ENCODE data around the gene RNF141. TPM values are rescaled to one million over a fixed set of nuclear protein-coding genes. Genes with fewer than 3 reads are reported as not detected.

The RNF141 gene
- total and polyA plus RNA-seq, 2 of the 13 experiments (the other 11 are each of a cell fraction or from before 2014, with no cell fraction given): 9.3 to 22.4 TPM

DNA sequence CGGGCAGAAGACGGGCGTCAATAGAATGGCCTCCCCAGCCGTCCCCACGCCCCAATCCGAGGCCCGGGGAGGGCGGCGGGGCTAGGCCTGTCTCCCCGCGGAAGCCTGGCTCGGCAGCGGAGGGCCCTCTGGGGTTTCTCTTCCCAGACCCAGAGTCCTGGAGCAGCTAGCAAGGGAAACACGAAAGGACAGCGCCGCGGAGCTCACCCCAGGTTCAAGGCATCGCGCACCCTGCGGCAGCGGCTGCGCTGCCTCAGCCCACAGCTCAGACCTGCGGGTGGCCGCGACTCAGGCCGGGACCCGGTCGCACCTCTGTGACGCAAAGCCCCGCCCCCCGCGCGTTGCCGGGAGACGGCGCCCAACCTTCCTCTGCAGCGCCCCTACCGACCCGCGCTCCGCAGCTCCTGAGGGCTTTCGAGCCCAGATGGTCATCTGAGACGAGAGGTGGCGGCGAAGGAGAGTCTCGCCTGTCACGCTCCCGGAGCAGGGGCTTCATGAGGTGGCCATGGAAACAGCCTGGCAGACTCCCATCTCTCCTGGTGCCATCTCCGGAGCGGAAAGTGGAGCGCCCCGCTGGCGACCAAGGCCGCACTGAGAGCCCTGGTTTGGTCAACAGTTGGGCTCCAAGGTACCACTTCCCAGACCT lies at the start of gene RNF141 (continued):
- TF ChIP-seq ATRX (CRISPR knock-in tag; IDR thresholded peaks at IDR 0.05; ENCODE audit: borderline replicate concordance) (no peak), ZMYM3 (CRISPR knock-in tag; IDR thresholded peaks at IDR 0.05) (peak; percentile 48), KLF13 (CRISPR knock-in tag; IDR thresholded peaks at IDR 0.05) (no peak), MED1 (CRISPR knock-in tag; IDR thresholded peaks at IDR 0.05) (no peak; the same call in 1 of the 2 replicates), SP5 (CRISPR knock-in tag; IDR thresholded peaks at IDR 0.05; ENCODE audit: borderline replicate concordance, low read depth) (no peak; the same call in 1 of the 2 replicates), ZNF446 (CRISPR knock-in tag; IDR thresholded peaks at IDR 0.05) (no peak), ZNF276 (CRISPR knock-in tag; IDR thresholded peaks at IDR 0.05; ENCODE audit: low read depth) (no peak; the same call in 1 of the 2 replicates), SOX6 (IDR thresholded peaks at IDR 0.05) (no peak), SOX6 (CRISPR knock-in tag; IDR thresholded peaks at IDR 0.05) (peak; percentile 70; the same call in 1 of the 2 replicates), GTF2F1 (IDR thresholded peaks at IDR 0.05; ENCODE audit: low read length) (no peak), ZNF572 (CRISPR knock-in tag; IDR thresholded peaks at IDR 0.05) (no peak), ARNT2 (CRISPR knock-in tag; IDR thresholded peaks at IDR 0.05; ENCODE audit: low read depth) (peak; percentile 65; the same call in 1 of the 2 replicates), YY1 (IDR thresholded peaks at IDR 0.05; ENCODE audit: insufficient read depth, insufficient replicate concordance, low read depth, low read length) (peak; percentile 68), CREBL2 (CRISPR knock-in tag; IDR thresholded peaks at IDR 0.05; ENCODE audit: borderline replicate concordance) (no peak), ISX (CRISPR knock-in tag; conservative IDR thresholded peaks at IDR 0.05) (no peak), MED8 (CRISPR knock-in tag; IDR thresholded peaks at IDR 0.05; ENCODE audit: insufficient replicate concordance) (no peak), ISL2 (CRISPR knock-in tag; IDR thresholded peaks at IDR 0.05) (peak; percentile 31; the same call in 1 of the 2 replicates), SALL2 (CRISPR knock-in tag; IDR thresholded peaks at IDR 0.05) (0 out of 2 replicates have a peak, but pooled peaks have one; percentile 70), ZNF20 (CRISPR knock-in tag; IDR thresholded peaks at IDR 0.05) (no peak)
- TF ChIP-seq, protein P1, sequence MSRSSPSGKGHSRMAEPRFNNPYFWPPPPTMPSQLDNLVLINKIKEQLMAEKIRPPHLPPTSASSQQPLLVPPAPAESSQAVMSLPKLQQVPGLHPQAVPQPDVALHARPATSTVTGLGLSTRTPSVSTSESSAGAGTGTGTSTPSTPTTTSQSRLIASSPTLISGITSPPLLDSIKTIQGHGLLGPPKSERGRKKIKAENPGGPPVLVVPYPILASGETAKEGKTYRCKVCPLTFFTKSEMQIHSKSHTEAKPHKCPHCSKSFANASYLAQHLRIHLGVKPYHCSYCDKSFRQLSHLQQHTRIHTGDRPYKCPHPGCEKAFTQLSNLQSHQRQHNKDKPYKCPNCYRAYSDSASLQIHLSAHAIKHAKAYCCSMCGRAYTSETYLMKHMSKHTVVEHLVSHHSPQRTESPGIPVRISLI (CRISPR knock-in tag; IDR thresholded peaks at IDR 0.05; ENCODE audit: borderline replicate concordance): no peak; the same call in 1 of the 2 replicates
- TF ChIP-seq, protein P2, sequence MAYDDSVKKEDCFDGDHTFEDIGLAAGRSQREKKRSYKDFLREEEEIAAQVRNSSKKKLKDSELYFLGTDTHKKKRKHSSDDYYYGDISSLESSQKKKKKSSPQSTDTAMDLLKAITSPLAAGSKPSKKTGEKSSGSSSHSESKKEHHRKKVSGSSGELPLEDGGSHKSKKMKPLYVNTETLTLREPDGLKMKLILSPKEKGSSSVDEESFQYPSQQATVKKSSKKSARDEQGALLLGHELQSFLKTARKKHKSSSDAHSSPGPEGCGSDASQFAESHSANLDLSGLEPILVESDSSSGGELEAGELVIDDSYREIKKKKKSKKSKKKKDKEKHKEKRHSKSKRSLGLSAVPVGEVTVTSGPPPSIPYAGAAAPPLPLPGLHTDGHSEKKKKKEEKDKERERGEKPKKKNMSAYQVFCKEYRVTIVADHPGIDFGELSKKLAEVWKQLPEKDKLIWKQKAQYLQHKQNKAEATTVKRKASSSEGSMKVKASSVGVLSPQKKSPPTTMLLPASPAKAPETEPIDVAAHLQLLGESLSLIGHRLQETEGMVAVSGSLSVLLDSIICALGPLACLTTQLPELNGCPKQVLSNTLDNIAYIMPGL (CRISPR knock-in tag; IDR thresholded peaks at IDR 0.05; ENCODE audit: borderline replicate concordance in 1 of 2, low read depth in 1 of 2): peak; percentile 94 to 95
- TF ChIP-seq, protein P3, sequence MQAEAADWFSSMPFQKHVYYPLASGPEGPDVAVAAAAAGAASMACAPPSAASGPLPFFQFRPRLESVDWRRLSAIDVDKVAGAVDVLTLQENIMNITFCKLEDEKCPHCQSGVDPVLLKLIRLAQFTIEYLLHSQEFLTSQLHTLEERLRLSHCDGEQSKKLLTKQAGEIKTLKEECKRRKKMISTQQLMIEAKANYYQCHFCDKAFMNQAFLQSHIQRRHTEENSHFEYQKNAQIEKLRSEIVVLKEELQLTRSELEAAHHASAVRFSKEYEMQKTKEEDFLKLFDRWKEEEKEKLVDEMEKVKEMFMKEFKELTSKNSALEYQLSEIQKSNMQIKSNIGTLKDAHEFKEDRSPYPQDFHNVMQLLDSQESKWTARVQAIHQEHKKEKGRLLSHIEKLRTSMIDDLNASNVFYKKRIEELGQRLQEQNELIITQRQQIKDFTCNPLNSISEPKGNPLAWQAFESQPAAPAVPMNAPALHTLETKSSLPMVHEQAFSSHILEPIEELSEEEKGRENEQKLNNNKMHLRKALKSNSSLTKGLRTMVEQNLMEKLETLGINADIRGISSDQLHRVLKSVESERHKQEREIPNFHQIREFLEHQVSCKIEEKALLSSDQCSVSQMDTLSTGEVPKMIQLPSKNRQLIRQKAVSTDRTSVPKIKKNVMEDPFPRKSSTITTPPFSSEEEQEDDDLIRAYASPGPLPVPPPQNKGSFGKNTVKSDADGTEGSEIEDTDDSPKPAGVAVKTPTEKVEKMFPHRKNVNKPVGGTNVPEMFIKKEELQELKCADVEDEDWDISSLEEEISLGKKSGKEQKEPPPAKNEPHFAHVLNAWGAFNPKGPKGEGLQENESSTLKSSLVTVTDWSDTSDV (CRISPR knock-in tag; IDR thresholded peaks at IDR 0.05): no peak
